Kidney (tissue), 14 donors: ENCODE results near the gene ZNF581. TPM values are rescaled to one million over a fixed set of nuclear protein-coding genes. Genes with fewer than 3 reads are reported as not detected.

Experiments
- DNase-seq, 5 donors: peaks; one replicate each; pipeline ENCODE4 v3.0.0-alpha.2; 2013 to 2020
- FAIRE-seq: peaks from 2 replicates; lab custom pipeline; 2012; peaks lifted over from hg19 to GRCh38; lab: Jason Lieb, UNC
- H3K27ac ChIP-seq, 2 donors: one replicate each; pipeline ENCODE4 v1.7.0; 2013; ENCODE audit warnings: low read depth in 2 of 2, low read length in 2 of 2, inconsistent platforms in 1 of 2
- H3K27me3 ChIP-seq: one replicate; pipeline ENCODE4 v1.7.1; 2013; ENCODE audit warnings: low read length, inconsistent platforms; ENCODE audit not compliant: control insufficient read depth, insufficient read depth
- H3K36me3 ChIP-seq, 3 donors: one replicate each; pipeline versions ENCODE4 v1.7.0 to v1.7.1; 2013; ENCODE audit warnings: low read length in 3 of 3, control low read depth in 1 of 3, inconsistent platforms in 1 of 3; ENCODE audit not compliant: insufficient read depth in 3 of 3, control insufficient read depth in 2 of 3
- H3K4me1 ChIP-seq, 3 donors: one replicate each; pipeline versions ENCODE4 v1.7.0 to v1.7.1; 2013; ENCODE audit warnings: low read length in 3 of 3, inconsistent platforms in 1 of 3, low read depth in 1 of 3; ENCODE audit not compliant: control insufficient read depth in 2 of 3, insufficient read depth in 2 of 3
- H3K4me3 ChIP-seq, 3 donors: one replicate each; pipeline versions ENCODE4 v1.7.0 to v1.8.1; 2013; ENCODE audit warnings: low read length in 3 of 3, control low read depth in 1 of 3, inconsistent platforms in 1 of 3
- H3K9ac ChIP-seq, 3 donors: one replicate each; pipeline versions ENCODE4 v1.7.0 to v1.7.1; 2013; ENCODE audit warnings: low read length in 3 of 3, control low read depth in 1 of 3, inconsistent platforms in 1 of 3
- H3K9me3 ChIP-seq, 3 donors: one replicate each; pipeline versions ENCODE4 v1.7.0 to v1.7.1; 2013; ENCODE audit warnings: low read length in 3 of 3, control low read depth in 1 of 3, inconsistent platforms in 1 of 3; ENCODE audit not compliant: control insufficient read depth in 2 of 3, insufficient read depth in 1 of 3
- CTCF ChIP-seq: IDR thresholded peaks from 3 replicates; pipeline ENCODE4 v1.5.1; 2012; ENCODE audit warnings: mild to moderate bottlenecking, moderate library complexity, borderline replicate concordance; ENCODE audit not compliant: insufficient read depth; ENCODE audit errors: extremely low read depth
- intact Hi-C: fragments of 100-400 bp; cut with DNase I; formaldehyde crosslinking; loops from one replicate; pipeline ENCODE4 v1.11.1; 2022
- polyA plus RNA-seq: library from polyadenylated mRNA; stranded (reverse); fragments of 350-450 nt; fragmentation: Illumina TruSeq; extraction: RNeasy Lipid Tissue Mini Kit (QIAGEN cat#74804); gene quantifications from one replicate; pipeline ENCODE4 v1.2.3, GENCODE V29; 2014; ENCODE audit warnings: low read depth, low replicate concordance; ENCODE audit not compliant: insufficient read depth
- total RNA-seq: library from RNA; stranded (reverse); fragmentation: NEBNext Ultra II Directional; extraction: Animal tissue kit (Norgen Biotek cat#: 25700); gene quantifications from one replicate; pipeline ENCODE4 v1.2.1, GENCODE V29; 2021
- donor health status: control.
- donor health status: control.
- donor health status: control.
- donor health status: control.
- donor health status: control.
- donor health status: DM: yes; HTN: yes; CAD: no.
- donor health status: Normal renal cell carcinoma (clear cell type).

The ZNF581 gene
- total and polyA plus RNA-seq, 2 donors from 2014 or later, result 22.0 to 23.6 TPM

- DNase-seq (no peak), FAIRE-seq (no peak)
- no peak for TF ChIP-seq CTCF
- Histone ChIP-seq H3K4me1 (no peaks in the 10 kb centered on the region), H3K36me3 (peaks cover 0 to 2% (median 0%) of the 10 kb centered on the region in 3 donors), H3K4me3 (no peak overlapping the region), H3K27ac (no peak overlapping the region), H3K9me3 (no peaks in the 10 kb centered on the region), H3K9ac (no peak overlapping the region), H3K27me3 (no peaks in the 10 kb centered on the region)
- intact Hi-C loops, result loop anchor here (10.0 kb wide), 1 partner anchor 351 kb away; no protein-coding TSS in a partner anchor
These were observed 27.7 kb upstream of the ZNF581 start for GRCh38 chr19:55615543-55616394.

- no peak for TF ChIP-seq CTCF
- H3K4me1 ChIP-seq, result no peaks in the 10 kb centered on the region
- intact Hi-C loops, result loop anchor here (10.0 kb wide), 1 partner anchor 352 kb away; no protein-coding TSS in a partner anchor
- no peak overlapping the region for H3K9ac ChIP-seq
- DNase-seq (no peak), FAIRE-seq (no peak)
- no peak overlapping the region for H3K27ac ChIP-seq
- H3K27me3 ChIP-seq, result no peaks in the 10 kb centered on the region
- H3K9me3 ChIP-seq, result no peaks in the 10 kb centered on the region
- peaks cover 0 to 6% (median 0%) of the 10 kb centered on the region in 3 donors for H3K36me3 ChIP-seq
- no peak overlapping the region for H3K4me3 ChIP-seq
These were observed 27.0 kb upstream of the ZNF581 start for GRCh38 chr19:55616395-55616875.

- no peak for FAIRE-seq
- TF ChIP-seq CTCF, result no peak
- Histone ChIP-seq H3K4me3 (no peak overlapping the region), H3K36me3 (peaks cover 0 to 6% (median 0%) of the 10 kb centered on the region in 3 donors), H3K27ac (no peak overlapping the region), H3K9me3 (no peaks in the 10 kb centered on the region), H3K4me1 (no peaks in the 10 kb centered on the region), H3K27me3 (no peaks in the 10 kb centered on the region), H3K9ac (no peak overlapping the region)
- intact Hi-C loops, result loop anchor here (10.0 kb wide), 1 partner anchor 353 kb away; no protein-coding TSS in a partner anchor
- no peak for DNase-seq
These were observed 26.0 kb upstream of the ZNF581 start for GRCh38 chr19:55617426-55617825.
